D721Med (cell line): ENCODE results near the gene AGPS.

Source experiments
- DNase-seq: peaks from one replicate; pipeline ENCODE4 v3.0.0; 2011; ENCODE audit warnings: low spot score; ENCODE audit not compliant: insufficient read length
- FAIRE-seq: peaks from 2 replicates; lab custom pipeline; 2011; peaks lifted over from hg19 to GRCh38; lab: Jason Lieb, UNC
- TF ChIP-seq, protein P1 (sequence below): IDR thresholded peaks from 2 replicates; pipeline ENCODE4 v1.5.1; 2012; ENCODE audit warnings: mild to moderate bottlenecking, control low read depth; ENCODE audit not compliant: insufficient read depth; ENCODE audit errors: missing control alignments

Gene AGPS

DNA sequence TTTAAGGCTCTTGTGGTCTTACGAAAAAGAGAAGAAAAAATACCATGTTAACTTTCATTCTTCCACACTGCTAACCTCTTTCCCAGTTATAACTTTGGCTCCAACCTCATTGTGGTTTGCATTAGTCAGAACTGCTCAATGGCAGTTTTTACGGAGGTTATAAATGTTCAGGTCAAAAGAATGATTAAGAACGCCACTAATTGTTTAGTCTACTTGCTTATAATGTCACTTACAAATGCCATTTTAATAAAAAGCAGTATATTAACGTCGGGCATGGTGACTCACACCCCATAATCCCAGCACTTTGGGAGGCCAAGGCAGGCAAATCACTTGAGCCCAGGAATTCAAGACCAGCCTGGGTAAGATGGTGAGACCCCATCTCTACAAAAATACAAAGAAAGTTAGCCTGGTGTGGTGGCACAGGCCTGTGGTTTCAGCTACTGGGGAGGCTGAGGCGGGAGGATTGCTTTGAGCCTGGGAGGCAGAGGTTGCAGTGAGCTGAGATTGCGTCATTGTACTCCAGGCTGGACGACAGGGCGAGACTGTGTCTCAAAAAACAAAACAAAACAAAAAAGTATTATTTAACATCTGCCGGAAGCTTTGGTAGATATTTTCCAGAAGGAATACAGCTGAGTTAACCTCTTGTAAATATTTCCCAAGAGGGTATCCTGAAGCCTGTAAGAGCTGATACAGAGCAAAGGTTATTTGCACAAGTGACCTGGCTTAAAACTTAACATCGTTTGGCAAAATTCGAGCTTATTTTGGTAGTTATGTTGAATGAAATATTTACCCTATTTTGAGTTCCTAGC is 5.1 kb downstream of the AGPS start:
- TF ChIP-seq, protein P1, sequence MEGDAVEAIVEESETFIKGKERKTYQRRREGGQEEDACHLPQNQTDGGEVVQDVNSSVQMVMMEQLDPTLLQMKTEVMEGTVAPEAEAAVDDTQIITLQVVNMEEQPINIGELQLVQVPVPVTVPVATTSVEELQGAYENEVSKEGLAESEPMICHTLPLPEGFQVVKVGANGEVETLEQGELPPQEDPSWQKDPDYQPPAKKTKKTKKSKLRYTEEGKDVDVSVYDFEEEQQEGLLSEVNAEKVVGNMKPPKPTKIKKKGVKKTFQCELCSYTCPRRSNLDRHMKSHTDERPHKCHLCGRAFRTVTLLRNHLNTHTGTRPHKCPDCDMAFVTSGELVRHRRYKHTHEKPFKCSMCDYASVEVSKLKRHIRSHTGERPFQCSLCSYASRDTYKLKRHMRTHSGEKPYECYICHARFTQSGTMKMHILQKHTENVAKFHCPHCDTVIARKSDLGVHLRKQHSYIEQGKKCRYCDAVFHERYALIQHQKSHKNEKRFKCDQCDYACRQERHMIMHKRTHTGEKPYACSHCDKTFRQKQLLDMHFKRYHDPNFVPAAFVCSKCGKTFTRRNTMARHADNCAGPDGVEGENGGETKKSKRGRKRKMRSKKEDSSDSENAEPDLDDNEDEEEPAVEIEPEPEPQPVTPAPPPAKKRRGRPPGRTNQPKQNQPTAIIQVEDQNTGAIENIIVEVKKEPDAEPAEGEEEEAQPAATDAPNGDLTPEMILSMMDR, result no peak
- no peak for FAIRE-seq
- DNase-seq, result no peak

DNA sequence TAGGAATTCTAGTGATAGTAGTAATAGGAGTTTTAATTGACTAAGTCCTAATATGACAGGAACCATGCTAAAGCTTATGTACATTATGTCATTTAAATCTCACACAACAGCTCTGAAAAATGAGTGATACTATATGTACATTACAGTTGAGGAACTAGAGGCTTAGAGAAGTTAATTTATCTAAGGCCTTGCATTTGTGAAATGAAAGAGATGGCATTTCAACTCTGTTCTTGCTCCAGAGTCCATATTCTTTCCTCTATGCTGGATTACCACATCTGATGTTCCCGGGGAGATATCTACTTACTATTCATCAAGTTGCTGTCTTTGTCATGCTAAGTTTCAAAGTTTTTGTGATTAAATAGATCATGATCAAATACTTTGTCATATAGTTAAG is 5.7 kb downstream of the AGPS start:
- DNase-seq, result no peak
- no peak for FAIRE-seq
- TF ChIP-seq, protein P1, result no peak

DNA sequence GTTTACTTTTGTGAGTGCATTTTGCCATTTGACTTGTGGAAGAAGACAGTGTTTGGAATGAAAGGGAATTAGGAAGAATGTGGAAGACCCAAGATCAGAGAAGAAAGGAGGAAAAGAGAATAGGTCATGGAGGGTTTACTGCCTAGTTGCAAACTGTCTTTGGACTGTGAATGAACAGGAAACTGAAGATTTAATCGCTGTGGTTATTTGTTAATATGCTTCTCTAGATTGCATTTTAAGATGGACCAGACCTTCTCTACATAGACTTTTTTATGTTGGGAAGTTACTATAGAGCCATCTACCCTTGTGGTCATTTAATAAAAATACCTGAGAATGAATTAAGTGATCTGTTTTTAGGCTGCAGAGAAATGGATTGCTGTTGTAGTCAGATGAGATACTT is 6.2 kb downstream of the AGPS start:
- no peak for FAIRE-seq
- TF ChIP-seq, protein P1, result no peak
- DNase-seq, result no peak

DNA sequence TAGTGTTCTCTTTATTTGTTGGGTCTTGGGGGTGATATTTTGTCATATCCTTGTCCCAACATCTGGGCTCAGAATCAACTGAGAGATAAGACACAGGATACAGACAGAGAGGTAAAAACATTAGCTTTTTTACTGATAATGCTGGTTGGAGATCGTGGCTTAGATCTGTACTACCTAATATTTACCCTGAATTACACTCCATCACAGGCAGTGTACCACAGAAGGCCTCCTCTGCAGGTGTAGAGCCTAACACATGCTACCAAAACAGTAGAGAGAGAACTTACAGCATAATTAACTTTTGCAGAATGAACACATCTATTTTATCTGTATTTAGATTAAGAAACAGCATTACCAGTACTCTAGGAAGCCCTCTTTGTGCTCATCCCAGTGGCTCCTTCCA is 6.8 kb downstream of the AGPS start:
- no peak for FAIRE-seq
- TF ChIP-seq, protein P1, result no peak
- DNase-seq, result no peak

DNA sequence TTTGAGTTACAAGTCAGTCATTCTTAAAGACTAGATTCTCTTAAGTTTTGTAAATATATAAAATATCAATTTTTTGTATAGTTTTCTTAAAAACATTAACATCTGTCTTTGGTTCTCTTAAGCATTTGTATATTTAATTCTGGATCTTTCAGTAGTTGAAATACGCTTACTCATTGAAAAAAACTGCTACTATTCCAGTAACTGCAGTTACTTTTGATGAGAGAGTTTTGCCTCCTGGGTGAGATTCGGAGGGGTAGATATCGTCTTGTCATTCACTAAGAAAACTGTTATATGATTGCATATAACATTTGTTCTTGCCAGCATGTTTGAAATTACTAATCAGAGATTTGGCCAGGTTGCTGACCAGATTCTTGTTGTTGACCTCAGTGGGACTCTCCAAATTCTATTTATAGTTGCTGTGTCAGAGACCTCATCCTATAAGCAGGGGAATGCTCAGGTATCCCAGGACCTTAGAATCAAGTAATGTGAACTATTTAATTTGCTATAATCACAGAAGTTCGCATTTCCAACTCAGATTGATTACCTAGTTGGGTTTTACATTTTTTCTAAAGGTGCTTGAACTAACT is 7.9 kb downstream of the AGPS start:
- FAIRE-seq (no peak), DNase-seq (no peak)
- TF ChIP-seq, protein P1, result no peak

DNA sequence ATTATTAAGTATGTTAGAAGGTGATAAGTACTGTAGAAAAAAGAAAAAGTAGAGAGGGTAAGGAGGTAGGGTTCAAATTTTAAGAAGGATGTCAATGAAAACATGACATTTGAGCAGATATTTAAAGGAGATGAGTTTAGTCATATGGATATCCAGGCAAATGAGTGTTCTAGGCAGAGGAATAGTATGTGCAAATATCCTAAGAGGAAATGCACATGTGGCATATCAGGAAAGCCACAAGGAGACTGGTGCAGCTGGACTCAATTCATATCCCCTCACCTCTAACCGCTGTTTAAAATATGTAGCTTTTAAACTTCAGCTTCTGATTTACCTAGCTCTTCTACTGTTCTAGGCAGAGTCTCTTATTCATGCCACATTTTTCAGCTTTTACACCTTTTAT is 9.5 kb downstream of the AGPS start:
- TF ChIP-seq, protein P1, result no peak
- DNase-seq (no peak), FAIRE-seq (no peak)

DNA sequence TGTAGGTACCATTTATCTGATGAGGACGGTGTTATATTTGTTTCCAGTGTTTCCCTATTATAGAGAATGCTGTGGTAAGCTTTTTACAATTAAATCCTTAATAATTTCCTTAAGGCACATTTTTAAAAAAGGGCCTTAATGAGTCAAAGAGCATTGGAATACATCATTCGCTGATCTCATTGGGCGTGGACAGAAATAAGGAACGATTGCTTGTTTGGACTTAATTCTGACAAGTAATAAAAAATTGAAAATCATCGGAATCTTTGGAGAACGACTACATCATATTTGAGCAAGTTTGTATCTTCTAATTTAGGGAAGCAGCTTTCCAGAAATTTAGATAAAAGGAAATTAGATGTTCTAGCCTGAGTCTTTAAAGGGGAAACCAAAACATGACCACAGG is 11.3 kb downstream of the AGPS start:
- FAIRE-seq (no peak), DNase-seq (no peak)
- TF ChIP-seq, protein P1, result no peak
